H1 (cell line): Measurements from ENCODE around the gene RPAP3. TPM values are rescaled to one million over a fixed set of nuclear protein-coding genes. Genes with fewer than 3 reads are reported as not detected.

Experiments used
- CBX8 ChIP-seq: fragments of 300-800, 300-1000 bp; sonication (generic); IDR thresholded peaks from 2 replicates; pipeline ENCODE4 v1.7.1; 2016; ENCODE audit warnings: low read depth, low read length, borderline replicate concordance
- SIN3A ChIP-seq, 2 experiments: IDR thresholded peaks in 1 of 2; conservative IDR thresholded peaks in 1 of 2; 2 replicates each; pipeline ENCODE4 v1.6.1; 2011 to 2012; ENCODE audit warnings: low read length in 2 of 2, improper control_type of control experiment in 1 of 2, low read depth in 1 of 2, mild to moderate bottlenecking in 1 of 2
- polyA plus RNA-seq, 7 experiments: library from polyadenylated mRNA; depleted of rRNA in 3 of 7; stranded (reverse) in 5 of 7; unstranded in 2 of 7; fragments of >200 nt in 5 of 7; fragments of 200-250 nt in 2 of 7; gene quantifications; 1 replicate in 5 of 7; 2 replicates in 1 of 7; 4 replicates in 1 of 7; pipeline versions ENCODE4 v1.2.1 to v1.2.3, GENCODE V29; 2011 to 2013; ENCODE audit warnings: missing spikeins in 2 of 7, mixed read lengths in 2 of 7
- total RNA-seq: library from RNA; stranded (reverse); fragmentation: NEBNext Ultra II Directional; extraction: Animal tissue kit (Norgen Biotek cat#: 25700); gene quantifications from 2 replicates; pipeline ENCODE4 v1.2.1, GENCODE V29; 2021

RPAP3 gene
- total and polyA plus RNA-seq, 2 of the 8 experiments (the other 6 are each of a cell fraction or from before 2014, with no cell fraction given): 6.4 to 60.5 TPM

DNA sequence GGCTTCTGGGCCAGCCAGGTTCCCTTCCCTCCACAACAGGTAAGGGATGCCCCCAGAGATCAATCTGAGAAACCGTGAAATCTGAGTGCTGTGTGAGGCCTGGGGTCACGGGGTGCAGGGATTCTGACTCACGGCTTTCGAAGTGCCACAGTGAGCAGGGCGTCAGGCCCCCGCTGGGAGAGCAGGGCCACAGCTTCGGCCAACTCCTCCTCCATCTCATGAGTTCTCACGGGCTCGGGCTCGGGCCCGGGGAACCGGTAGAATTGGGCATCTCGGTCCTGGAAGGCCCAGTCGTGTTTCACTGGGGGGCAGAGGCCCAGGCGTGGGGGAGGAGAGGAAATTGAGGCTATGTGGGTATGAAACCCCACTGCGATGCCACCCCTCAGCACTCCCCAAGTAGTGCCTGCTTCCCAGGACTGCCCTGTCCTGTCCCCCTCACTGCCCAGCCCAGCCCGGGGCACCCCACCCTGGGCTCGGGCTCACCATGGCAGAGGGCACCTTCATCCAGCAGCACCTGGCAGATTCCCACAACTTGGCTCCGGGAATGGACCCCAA, 45.2 kb upstream of the RPAP3 start (continued):
- TF ChIP-seq SIN3A (conservative IDR thresholded peaks at IDR 0.05 in 1 of 2, IDR thresholded peaks at IDR 0.05 in 1 of 2; ENCODE audit: low read depth in 1 of 2, low read length in 2 of 2) (no peak), CBX8 (no peak)
